HepG2 (cell line): ENCODE measurements around the gene FGD5. TPM values are rescaled to one million over a fixed set of nuclear protein-coding genes. Genes with fewer than 3 reads are reported as not detected.
A peak's percentile ranks its signal among the peaks of the same experiment; 100 is the strongest.

Experiments
- GATA4 ChIP-seq: sonication (generic); IDR thresholded peaks from 2 replicates; pipeline ENCODE4 v1.6.1; 2016; ENCODE audit warnings: antibody characterized with exemption, low read depth, borderline replicate concordance
- NAIF1 ChIP-seq: sonication (generic); formaldehyde crosslinking; IDR thresholded peaks from 2 replicates; pipeline ENCODE4 v1.5.0; 2020; ENCODE audit warnings: mild to moderate bottlenecking, missing genetic modification reagents, borderline replicate concordance
- REST ChIP-seq, 2 experiments: IDR thresholded peaks; 2 replicates each; pipeline ENCODE4 v1.6.1; 2011 to 2012; ENCODE audit warnings: low read length in 2 of 2, borderline replicate concordance in 1 of 2, low read depth in 1 of 2, mild to moderate bottlenecking in 1 of 2, moderate library complexity in 1 of 2
- SATB2 ChIP-seq: sonication (generic); formaldehyde crosslinking; IDR thresholded peaks from 2 replicates; pipeline ENCODE4 v1.5.0; 2020; ENCODE audit warnings: missing genetic modification reagents
- ZBTB40 ChIP-seq, 2 experiments: fragments of 450-650 bp in 1 of 2; sonication (generic) in 1 of 2; formaldehyde crosslinking in 1 of 2; IDR thresholded peaks; 2 replicates each; pipeline versions ENCODE4 v1.6.1 to v1.8.0; 2016 to 2022; ENCODE audit warnings: antibody characterized with exemption in 1 of 2, mild to moderate bottlenecking in 1 of 2, missing genetic modification reagents in 1 of 2
- ZHX2 ChIP-seq, 2 experiments: sonication (generic) in 1 of 2; formaldehyde crosslinking in 1 of 2; IDR thresholded peaks; 2 replicates each; pipeline versions ENCODE4 v1.6.1 to v1.9.0; 2014 to 2022; ENCODE audit warnings: antibody characterized with exemption in 1 of 2, borderline replicate concordance in 1 of 2, inconsistent platforms in 1 of 2, low read depth in 1 of 2, missing genetic modification reagents in 1 of 2
- ZSCAN21 ChIP-seq: sonication (generic); formaldehyde crosslinking; IDR thresholded peaks from 2 replicates; pipeline ENCODE4 v1.8.0; 2022; ENCODE audit warnings: mild to moderate bottlenecking, missing genetic modification reagents, moderate library complexity, borderline replicate concordance
- polyA plus RNA-seq, 8 experiments: library from polyadenylated mRNA; depleted of rRNA in 3 of 8; stranded (reverse) in 7 of 8; unstranded in 1 of 8; fragments of >200 nt; fragmentation: Illumina TruSeq in 4 of 8; extraction: Trizol in 4 of 8; gene quantifications; 2 replicates each; pipeline versions ENCODE4 v1.2.1 to v1.2.3, GENCODE V29; 2011 to 2016; ENCODE audit warnings: low read depth in 4 of 8, missing spikeins in 1 of 8, mixed read lengths in 1 of 8; ENCODE audit not compliant: insufficient read depth in 1 of 8
- total RNA-seq, 5 experiments: library from RNA; depleted of rRNA; stranded (reverse); fragments of >200 nt; fragmentation: Illumina TruSeq; extraction: Trizol; gene quantifications; 2 replicates each; pipeline ENCODE4 v1.2.3, GENCODE V29; 2016; ENCODE audit warnings: low read depth in 1 of 5

FGD5 gene
- total and polyA plus RNA-seq, 2 of the 13 experiments (the other 11 are each of a cell fraction or from before 2014, with no cell fraction given): 0.17 TPM; not detected in 1

- TF ChIP-seq ZHX2 (IDR thresholded peaks at IDR 0.05; ENCODE audit: low read depth): peak; percentile 50; the same call in 1 of the 2 replicates
- TF ChIP-seq ZHX2 (CRISPR knock-in tag; IDR thresholded peaks at IDR 0.05; ENCODE audit: borderline replicate concordance): no peak
- TF ChIP-seq REST (IDR thresholded peaks at IDR 0.05; ENCODE audit: borderline replicate concordance in 1 of 2, low read depth in 1 of 2, low read length in 2 of 2): no peak
- TF ChIP-seq GATA4: no peak
- TF ChIP-seq SATB2 (CRISPR knock-in tag): peak; percentile 84; the same call in 1 of the 2 replicates
- TF ChIP-seq NAIF1 (CRISPR knock-in tag): no peak
- 0 out of 2 replicates have a peak, but pooled peaks have one; percentile 17 for TF ChIP-seq ZSCAN21
- no peak for TF ChIP-seq ZBTB40 (IDR thresholded peaks at IDR 0.05)
- peak; percentile 31; the same call in 1 of the 2 replicates for TF ChIP-seq ZBTB40 (CRISPR knock-in tag; IDR thresholded peaks at IDR 0.05)
Measured at GRCh38 chr3:14947100-14947885, 128.5 kb downstream of the FGD5 start, which contains the start of gene NR2C2 (continued).
